Measurements from ENCODE around the gene CCDC154. TPM values are rescaled to one million over a fixed set of nuclear protein-coding genes. Genes with fewer than 3 reads are reported as not detected.
A peak's percentile ranks its signal among the peaks of the same experiment; 100 is the strongest.

CCDC154 gene
- total and polyA plus RNA-seq, 2 donors (not counting 1 experiment from before 2014, with no cell fraction given) = 12.4 to 22.9 TPM

DNA sequence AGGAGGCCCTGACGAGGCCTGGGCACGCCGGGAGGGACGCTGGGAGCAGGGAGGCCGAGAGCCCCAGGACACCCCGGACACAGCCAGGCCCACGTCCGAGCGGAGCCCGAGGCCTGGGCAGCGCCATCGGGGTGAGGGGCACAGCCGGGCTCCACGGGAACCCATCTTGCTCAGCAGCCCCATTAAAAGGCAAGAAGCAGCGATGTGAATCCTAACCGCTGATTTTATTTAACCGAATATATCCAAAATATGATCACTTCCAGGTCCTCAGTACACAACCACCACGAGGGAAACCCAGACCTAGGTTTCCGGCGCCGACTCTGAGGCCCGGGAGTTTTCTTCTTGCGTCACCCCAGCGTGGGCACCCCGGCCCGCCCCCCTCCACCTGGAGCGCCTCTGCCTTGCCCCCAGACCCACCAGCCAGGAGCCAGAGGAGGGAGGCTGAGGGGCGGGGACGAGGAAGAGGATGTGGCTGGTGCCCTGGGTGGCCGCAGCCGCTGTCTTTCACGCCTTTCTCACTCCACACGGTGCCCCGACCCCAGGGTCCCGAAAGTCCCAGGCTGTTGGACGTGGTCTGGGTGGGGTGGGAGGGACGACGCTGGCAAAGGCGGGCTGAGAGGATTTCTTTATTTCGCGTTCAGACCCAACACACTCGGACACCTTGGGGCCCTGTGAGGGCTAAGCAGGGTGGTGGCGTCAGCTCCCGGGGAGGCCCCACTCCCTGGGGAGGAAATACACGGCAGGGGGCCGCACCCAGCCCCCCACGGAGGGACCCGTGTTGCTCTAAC is 568 bp upstream of the CCDC154 start:
- Histone ChIP-seq H4K20me1 (ENCODE audit: control insufficient read depth, insufficient read depth, low read length, poor library complexity, severe bottlenecking) (peaks cover 5% of the 10 kb centered on the region), H3K4me1 (ENCODE audit: control insufficient read depth in 2 of 2, insufficient read depth in 2 of 2, low read length in 2 of 2) (peaks cover 24% of the 10 kb centered on the region in 2 donors), H3K9me3 (ENCODE audit: control extremely low read depth in 1 of 3, control insufficient read depth in 2 of 3, insufficient read depth in 1 of 3, low read length in 2 of 3) (no peaks in the 10 kb centered on the region), H3K9ac (ENCODE audit: low read length) (peak overlapping the region; percentile 63), H3K79me2 (ENCODE audit: control insufficient read depth, insufficient read depth, low read length) (peaks cover 2% of the 10 kb centered on the region), H3K4me2 (replicated peaks; ENCODE audit: low read depth, low read length, poor library complexity, severe bottlenecking) (peak overlapping the region; percentile 74), H3K4me3 (ENCODE audit: control extremely low read depth in 1 of 5, extremely low read depth in 1 of 5, insufficient read depth in 1 of 5, low read depth in 2 of 5, low read length in 4 of 5) (peak overlapping the region in 3 of 5 experiments; percentile 30 to 38 (median 32)), H2AFZ (ENCODE audit: insufficient read depth, low read depth, low read length, poor library complexity, severe bottlenecking) (no peak overlapping the region), H3K27ac (ENCODE audit: low read length in 2 of 2) (peak overlapping the region; percentile 67 to 100), H3K27me3 (replicated peaks in 1 of 4; ENCODE audit: control extremely low read depth in 1 of 4, control insufficient read depth in 3 of 4, insufficient read depth in 4 of 4, low read length in 3 of 4) (no peaks in the 10 kb centered on the region), H3K36me3 (replicated peaks in 1 of 2; ENCODE audit: control extremely low read depth in 1 of 2, control insufficient read depth in 1 of 2, extremely low read depth in 1 of 2, insufficient read depth in 2 of 2, low read length in 1 of 2) (peaks cover 0 to 38% of the 10 kb centered on the region in 2 experiments)
- Mint-ChIP-seq H3K9me3 (ENCODE audit: insufficient read depth) (no peaks in the 10 kb centered on the region), H3K4me1 (peaks cover 4% of the 10 kb centered on the region), H3K27ac (peak overlapping the region; percentile 63), H3K4me3 (peak overlapping the region; percentile 44), H3K27me3 (no peaks in the 10 kb centered on the region)
- ChIA-PET CTCF (interaction anchor here (0.8 kb wide), 1 partner anchor 12 kb away, joined by 3 read pairs; no protein-coding TSS in a partner anchor), POLR2A (interaction anchor here (1.3 kb wide), 1 partner anchor 48 kb away, joined by 3 read pairs; the partner anchor contains the start of gene TELO2)
- peak; percentile 65 for DNase-seq
- intact Hi-C loops (cut with micrococcal nuclease) = no loop called here
- no peak for TF ChIP-seq EZH2 (IDR thresholded peaks at IDR 0.05; ENCODE audit: borderline replicate concordance, insufficient read depth, low read depth, low read length, poor library complexity, severe bottlenecking)
- no peak for TF ChIP-seq CTCF (IDR thresholded peaks at IDR 0.05)
- WGBS (ENCODE audit: insufficient coverage) = 73% methylated on average over 42 of the region's 48 CpGs
- peak; percentile 53 for ATAC-seq (ENCODE audit: low read depth)

- 93% methylated on average over 38 of the region's 38 CpGs for WGBS (ENCODE audit: insufficient coverage)
- TF ChIP-seq EZH2 (IDR thresholded peaks at IDR 0.05; ENCODE audit: borderline replicate concordance, insufficient read depth, low read depth, low read length, poor library complexity, severe bottlenecking) (no peak), CTCF (IDR thresholded peaks at IDR 0.05) (no peak)
- H3K27me3 ChIP-seq (replicated peaks in 1 of 4; ENCODE audit: control extremely low read depth in 1 of 4, control insufficient read depth in 3 of 4, insufficient read depth in 4 of 4, low read length in 3 of 4) = no peaks in the 10 kb centered on the region
- no peaks in the 10 kb centered on the region for H3K27me3 Mint-ChIP-seq
- H3K27ac Mint-ChIP-seq = no peak overlapping the region
- H3K9me3 ChIP-seq (ENCODE audit: control extremely low read depth in 1 of 3, control insufficient read depth in 2 of 3, insufficient read depth in 1 of 3, low read length in 2 of 3) = no peaks in the 10 kb centered on the region
- H3K79me2 ChIP-seq (ENCODE audit: control insufficient read depth, insufficient read depth, low read length) = no peaks in the 10 kb centered on the region
- peaks cover 0 to 27% of the 10 kb centered on the region in 2 experiments for H3K36me3 ChIP-seq (replicated peaks in 1 of 2; ENCODE audit: control extremely low read depth in 1 of 2, control insufficient read depth in 1 of 2, extremely low read depth in 1 of 2, insufficient read depth in 2 of 2, low read length in 1 of 2)
- no peak overlapping the region for H3K9ac ChIP-seq (ENCODE audit: low read length)
- ATAC-seq (ENCODE audit: low read depth) (no peak), DNase-seq (no peak)
- no peak overlapping the region for H3K4me3 ChIP-seq (ENCODE audit: control extremely low read depth in 1 of 5, extremely low read depth in 1 of 5, insufficient read depth in 1 of 5, low read depth in 2 of 5, low read length in 4 of 5)
- intact Hi-C loops (cut with micrococcal nuclease) = no loop called here
- H3K27ac ChIP-seq (ENCODE audit: low read length in 2 of 2) = peak overlapping the region in 1 of 2 donors; percentile 100
- peaks cover 24% of the 10 kb centered on the region in 2 donors for H3K4me1 ChIP-seq (ENCODE audit: control insufficient read depth in 2 of 2, insufficient read depth in 2 of 2, low read length in 2 of 2)
- CTCF ChIA-PET = no interaction called here
- POLR2A ChIA-PET = interaction anchor here (1.3 kb wide), 2 partner anchors 9 to 50 kb away, joined by 3 to 4 read pairs; partner anchors contain the start of gene TELO2
- H3K9me3 Mint-ChIP-seq (ENCODE audit: insufficient read depth) = no peaks in the 10 kb centered on the region
- no peaks in the 10 kb centered on the region for H4K20me1 ChIP-seq (ENCODE audit: control insufficient read depth, insufficient read depth, low read length, poor library complexity, severe bottlenecking)
- H3K4me2 ChIP-seq (replicated peaks; ENCODE audit: low read depth, low read length, poor library complexity, severe bottlenecking) = peak overlapping the region; percentile 74
- no peak overlapping the region for H3K4me3 Mint-ChIP-seq
- no peak overlapping the region for H2AFZ ChIP-seq (ENCODE audit: insufficient read depth, low read depth, low read length, poor library complexity, severe bottlenecking)
- H3K4me1 Mint-ChIP-seq = peaks cover 4% of the 10 kb centered on the region
Observed at GRCh38 chr16:1443403-1443973, 868 bp downstream of the CCDC154 start.
